ENCODE data around the gene TNFRSF9.

The TNFRSF9 gene

DNA sequence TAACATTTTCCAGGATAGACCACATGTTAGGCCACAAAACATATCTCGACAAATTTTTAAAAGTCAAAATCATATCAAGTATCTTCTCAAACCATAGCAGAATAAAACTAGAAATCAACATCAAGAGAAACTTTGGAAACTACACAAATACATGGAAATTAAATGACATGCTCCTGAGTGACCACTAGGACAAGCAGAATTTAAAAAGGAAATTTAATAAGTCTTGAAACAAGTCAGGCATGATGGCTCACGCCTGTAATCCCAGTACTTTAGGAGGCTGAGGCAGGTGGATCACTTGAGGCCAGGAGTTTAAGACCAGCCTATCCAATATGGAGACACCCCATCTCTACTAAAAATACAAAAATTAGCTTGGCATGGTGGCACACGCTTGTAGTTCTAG lies 61.4 kb downstream of the TNFRSF9 start:
- H3K4me3 ChIP-seq (ENCODE audit: control insufficient read depth, low read depth, low read length), result no peak overlapping the region
- DNase-seq (ENCODE audit: low read depth), result no peak
- TF ChIP-seq, protein P1, sequence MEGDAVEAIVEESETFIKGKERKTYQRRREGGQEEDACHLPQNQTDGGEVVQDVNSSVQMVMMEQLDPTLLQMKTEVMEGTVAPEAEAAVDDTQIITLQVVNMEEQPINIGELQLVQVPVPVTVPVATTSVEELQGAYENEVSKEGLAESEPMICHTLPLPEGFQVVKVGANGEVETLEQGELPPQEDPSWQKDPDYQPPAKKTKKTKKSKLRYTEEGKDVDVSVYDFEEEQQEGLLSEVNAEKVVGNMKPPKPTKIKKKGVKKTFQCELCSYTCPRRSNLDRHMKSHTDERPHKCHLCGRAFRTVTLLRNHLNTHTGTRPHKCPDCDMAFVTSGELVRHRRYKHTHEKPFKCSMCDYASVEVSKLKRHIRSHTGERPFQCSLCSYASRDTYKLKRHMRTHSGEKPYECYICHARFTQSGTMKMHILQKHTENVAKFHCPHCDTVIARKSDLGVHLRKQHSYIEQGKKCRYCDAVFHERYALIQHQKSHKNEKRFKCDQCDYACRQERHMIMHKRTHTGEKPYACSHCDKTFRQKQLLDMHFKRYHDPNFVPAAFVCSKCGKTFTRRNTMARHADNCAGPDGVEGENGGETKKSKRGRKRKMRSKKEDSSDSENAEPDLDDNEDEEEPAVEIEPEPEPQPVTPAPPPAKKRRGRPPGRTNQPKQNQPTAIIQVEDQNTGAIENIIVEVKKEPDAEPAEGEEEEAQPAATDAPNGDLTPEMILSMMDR (IDR thresholded peaks at IDR 0.05; ENCODE audit: control insufficient read depth, insufficient read depth, low read depth, low read length, missing control alignments), result no peak

DNA sequence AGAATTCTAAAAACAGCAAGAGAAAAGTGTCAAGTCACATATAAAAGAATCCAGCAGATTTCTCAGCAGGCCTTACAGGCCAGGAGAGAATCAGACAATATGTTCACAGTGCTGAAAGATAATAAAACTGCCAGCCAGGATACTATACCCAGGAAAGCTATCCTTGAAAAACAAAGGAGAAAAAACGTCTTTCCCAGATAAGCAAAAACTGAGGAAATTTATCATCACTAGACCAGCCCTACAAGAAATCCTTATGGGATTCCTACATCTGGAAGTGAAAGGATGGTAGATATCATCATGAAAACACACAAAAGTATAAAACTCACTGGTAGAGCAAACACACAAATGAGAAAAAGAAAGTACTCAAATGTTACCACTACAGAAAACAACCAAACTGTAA lies 62.6 kb downstream of the TNFRSF9 start:
- TF ChIP-seq, protein P1 (IDR thresholded peaks at IDR 0.05; ENCODE audit: control insufficient read depth, insufficient read depth, low read depth, low read length, missing control alignments), result no peak
- no peak for DNase-seq (ENCODE audit: low read depth)
- no peak overlapping the region for H3K4me3 ChIP-seq (ENCODE audit: control insufficient read depth, low read depth, low read length)

DNA sequence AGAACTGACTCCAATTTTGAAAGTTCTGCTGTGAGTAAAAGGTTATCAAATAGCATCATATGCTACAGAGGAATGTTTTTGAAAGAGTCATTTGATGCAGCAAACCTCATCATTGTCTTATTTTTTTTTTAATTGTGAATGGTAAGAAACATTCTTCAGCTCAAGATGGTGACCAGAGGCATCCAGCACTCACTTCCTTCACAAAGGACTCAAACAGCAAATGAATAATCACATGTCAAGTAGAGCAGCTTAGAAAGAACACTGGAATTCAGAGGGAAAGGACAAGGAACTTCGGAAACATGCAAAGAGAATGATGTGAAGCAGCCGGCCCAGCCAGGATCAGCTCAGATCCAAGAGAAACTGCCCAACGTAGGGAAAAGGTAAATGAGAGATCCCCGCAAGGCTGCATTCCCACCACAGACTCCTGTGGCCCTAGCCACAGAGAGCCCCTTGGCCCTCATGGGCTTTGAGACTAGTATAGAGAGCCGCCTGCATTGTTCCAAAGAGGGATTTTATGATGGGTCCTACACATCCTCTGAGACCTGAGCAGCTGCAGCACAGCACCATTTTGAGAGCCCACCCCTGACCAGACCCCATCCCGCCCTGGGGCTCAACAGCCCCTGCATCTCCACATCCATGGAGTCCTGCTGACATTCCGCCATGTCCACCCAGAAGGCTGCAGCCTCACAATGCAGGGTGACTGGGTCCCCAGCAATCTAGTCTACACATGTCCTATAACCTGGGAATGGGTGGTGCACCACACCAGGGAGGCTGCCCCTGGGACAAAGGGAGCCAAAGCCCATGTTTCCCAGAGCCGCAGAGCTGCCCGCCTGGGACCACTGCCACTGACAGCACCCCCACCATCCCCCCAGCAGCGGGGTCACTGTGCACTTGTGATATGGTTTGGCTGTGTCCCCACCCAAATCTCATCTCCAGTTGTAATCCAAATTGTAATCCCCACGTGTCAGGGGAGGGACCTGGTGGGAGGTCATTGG lies 66.5 kb downstream of the TNFRSF9 start:
- H3K4me3 ChIP-seq (ENCODE audit: control insufficient read depth, low read depth, low read length), result no peak overlapping the region
- TF ChIP-seq, protein P1 (IDR thresholded peaks at IDR 0.05; ENCODE audit: control insufficient read depth, insufficient read depth, low read depth, low read length, missing control alignments), result no peak
- no peak for DNase-seq (ENCODE audit: low read depth)

GRCh38 chr1:7871136-7871535 lies 69.5 kb downstream of the TNFRSF9 start:
- no peak overlapping the region for H3K4me3 ChIP-seq (ENCODE audit: control insufficient read depth, low read depth, low read length)
- TF ChIP-seq, protein P1 (IDR thresholded peaks at IDR 0.05; ENCODE audit: control insufficient read depth, insufficient read depth, low read depth, low read length, missing control alignments), result no peak
- no peak for DNase-seq (ENCODE audit: low read depth)

- TF ChIP-seq, protein P1 (IDR thresholded peaks at IDR 0.05; ENCODE audit: control insufficient read depth, insufficient read depth, low read depth, low read length, missing control alignments), result no peak
- H3K4me3 ChIP-seq (ENCODE audit: control insufficient read depth, low read depth, low read length), result no peak overlapping the region
- no peak for DNase-seq (ENCODE audit: low read depth)
Observed at GRCh38 chr1:7869136-7869920, 71.3 kb downstream of the TNFRSF9 start.

DNA sequence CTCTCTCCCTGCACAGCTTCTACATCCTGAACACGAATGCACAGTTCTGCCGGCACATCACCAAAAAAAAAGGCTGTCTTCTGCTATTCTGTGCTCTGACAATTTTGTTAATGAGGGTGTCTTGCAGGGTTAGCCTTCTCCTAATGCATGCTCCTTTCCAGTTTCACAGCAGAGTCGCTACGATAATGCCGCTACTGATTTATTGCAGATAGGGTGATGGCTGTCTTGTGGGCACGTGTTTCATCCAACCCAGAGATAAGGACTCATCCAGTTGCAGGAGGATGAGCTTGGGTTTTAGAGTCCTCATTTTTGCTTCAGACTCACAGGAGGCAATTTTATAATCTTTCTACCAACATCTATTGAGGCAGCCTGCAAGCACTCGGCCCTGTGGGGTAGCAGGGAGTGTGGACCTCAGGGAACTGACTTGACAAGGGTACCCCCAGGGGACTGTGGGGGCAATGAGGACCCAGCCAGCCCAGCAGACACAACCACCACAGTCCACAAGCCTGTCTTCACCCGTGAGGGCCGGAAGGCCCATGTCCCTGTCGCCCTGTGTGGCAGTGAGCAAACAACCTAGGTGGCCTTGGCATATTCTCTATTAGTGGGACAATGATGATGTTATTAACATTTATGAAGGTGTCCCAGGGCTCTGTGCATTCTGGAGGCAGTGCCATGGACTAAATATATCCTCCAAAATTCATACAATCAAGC lies 72.4 kb downstream of the TNFRSF9 start:
- no peak for DNase-seq (ENCODE audit: low read depth)
- TF ChIP-seq, protein P1 (IDR thresholded peaks at IDR 0.05; ENCODE audit: control insufficient read depth, insufficient read depth, low read depth, low read length, missing control alignments), result no peak
- H3K4me3 ChIP-seq (ENCODE audit: control insufficient read depth, low read depth, low read length), result no peak overlapping the region
